Measurements from ENCODE around the gene NADK2.

NADK2 gene

GRCh38 chr5:36162810-36163486 lies 78.8 kb downstream of the NADK2 start:
- no peak overlapping the region for H3K27ac ChIP-seq (ENCODE audit: low read depth, low read length)
- 0 out of 2 replicates have a peak, but pooled peaks cover 6% of the 10 kb centered on the region for H4K20me1 ChIP-seq (ENCODE audit: control insufficient read depth, insufficient read depth, low read depth, low read length)
- no peak overlapping the region for H3K4me3 ChIP-seq (ENCODE audit: low read length)
- peaks cover 78% of the 10 kb centered on the region for H3K79me2 ChIP-seq (ENCODE audit: control insufficient read depth, low read length)
- peaks cover 100% of the 10 kb centered on the region for H3K36me3 ChIP-seq (ENCODE audit: control insufficient read depth, low read length)
- no peak for TF ChIP-seq EZH2phosphoT487 (IDR thresholded peaks at IDR 0.05; ENCODE audit: borderline replicate concordance, low read length)
- no peak for TF ChIP-seq CTCF (IDR thresholded peaks at IDR 0.05; ENCODE audit: low read depth, low read length, poor library complexity, severe bottlenecking)
- H3K27me3 ChIP-seq (ENCODE audit: control insufficient read depth, low read length) = no peaks in the 10 kb centered on the region
- no peaks in the 10 kb centered on the region for H3F3A ChIP-seq (ENCODE audit: control insufficient read depth, insufficient read depth)
- no peak overlapping the region for H3K4me2 ChIP-seq (ENCODE audit: low read length)
- no peaks in the 10 kb centered on the region for H3K9me2 ChIP-seq (replicated peaks; ENCODE audit: control insufficient read depth, low read length)
- no peaks in the 10 kb centered on the region for H3K9me3 ChIP-seq (ENCODE audit: control insufficient read depth, insufficient read depth, low read length)
- H3K4me1 ChIP-seq (ENCODE audit: control insufficient read depth, low read length) = no peaks in the 10 kb centered on the region

- TF ChIP-seq CTCF (IDR thresholded peaks at IDR 0.05; ENCODE audit: low read depth, low read length, poor library complexity, severe bottlenecking) (no peak), EZH2phosphoT487 (IDR thresholded peaks at IDR 0.05; ENCODE audit: borderline replicate concordance, low read length) (no peak)
- no peaks in the 10 kb centered on the region for H3K4me1 ChIP-seq (ENCODE audit: control insufficient read depth, low read length)
- H3F3A ChIP-seq (ENCODE audit: control insufficient read depth, insufficient read depth) = no peaks in the 10 kb centered on the region
- H3K9me3 ChIP-seq (ENCODE audit: control insufficient read depth, insufficient read depth, low read length) = no peaks in the 10 kb centered on the region
- H3K4me2 ChIP-seq (ENCODE audit: low read length) = no peak overlapping the region
- H3K79me2 ChIP-seq (ENCODE audit: control insufficient read depth, low read length) = peaks cover 93% of the 10 kb centered on the region
- H3K36me3 ChIP-seq (ENCODE audit: control insufficient read depth, low read length) = peaks cover 100% of the 10 kb centered on the region
- H3K9me2 ChIP-seq (replicated peaks; ENCODE audit: control insufficient read depth, low read length) = no peaks in the 10 kb centered on the region
- H3K27ac ChIP-seq (ENCODE audit: low read depth, low read length) = no peak overlapping the region
- H3K4me3 ChIP-seq (ENCODE audit: low read length) = no peak overlapping the region
- 0 out of 2 replicates have a peak, but pooled peaks cover 6% of the 10 kb centered on the region for H4K20me1 ChIP-seq (ENCODE audit: control insufficient read depth, insufficient read depth, low read depth, low read length)
- no peaks in the 10 kb centered on the region for H3K27me3 ChIP-seq (ENCODE audit: control insufficient read depth, low read length)
These were observed 80.4 kb downstream of the NADK2 start for GRCh38 chr5:36161361-36161760.

GRCh38 chr5:36160617-36161016 lies 81.1 kb downstream of the NADK2 start:
- H3K4me1 ChIP-seq (ENCODE audit: control insufficient read depth, low read length) = no peaks in the 10 kb centered on the region
- no peak for TF ChIP-seq EZH2phosphoT487 (IDR thresholded peaks at IDR 0.05; ENCODE audit: borderline replicate concordance, low read length)
- H3K4me3 ChIP-seq (ENCODE audit: low read length) = no peak overlapping the region
- no peak overlapping the region for H3K27ac ChIP-seq (ENCODE audit: low read depth, low read length)
- no peaks in the 10 kb centered on the region for H3F3A ChIP-seq (ENCODE audit: control insufficient read depth, insufficient read depth)
- 0 out of 2 replicates have a peak, but pooled peaks cover 6% of the 10 kb centered on the region for H4K20me1 ChIP-seq (ENCODE audit: control insufficient read depth, insufficient read depth, low read depth, low read length)
- no peaks in the 10 kb centered on the region for H3K9me2 ChIP-seq (replicated peaks; ENCODE audit: control insufficient read depth, low read length)
- H3K36me3 ChIP-seq (ENCODE audit: control insufficient read depth, low read length) = peaks cover 100% of the 10 kb centered on the region
- no peaks in the 10 kb centered on the region for H3K27me3 ChIP-seq (ENCODE audit: control insufficient read depth, low read length)
- H3K9me3 ChIP-seq (ENCODE audit: control insufficient read depth, insufficient read depth, low read length) = no peaks in the 10 kb centered on the region
- H3K4me2 ChIP-seq (ENCODE audit: low read length) = no peak overlapping the region
- H3K79me2 ChIP-seq (ENCODE audit: control insufficient read depth, low read length) = peaks cover 98% of the 10 kb centered on the region

GRCh38 chr5:36158144-36158543 lies 83.6 kb downstream of the NADK2 start:
- no peaks in the 10 kb centered on the region for H3K9me2 ChIP-seq (replicated peaks; ENCODE audit: control insufficient read depth, low read length)
- no peak overlapping the region for H3K4me2 ChIP-seq (ENCODE audit: low read length)
- peaks cover 100% of the 10 kb centered on the region for H3K36me3 ChIP-seq (ENCODE audit: control insufficient read depth, low read length)
- no peaks in the 10 kb centered on the region for H4K20me1 ChIP-seq (ENCODE audit: control insufficient read depth, insufficient read depth, low read depth, low read length)
- no peak overlapping the region for H3K27ac ChIP-seq (ENCODE audit: low read depth, low read length)
- H3K4me3 ChIP-seq (ENCODE audit: low read length) = no peak overlapping the region
- H3K4me1 ChIP-seq (ENCODE audit: control insufficient read depth, low read length) = peaks cover 18% of the 10 kb centered on the region
- peaks cover 100% of the 10 kb centered on the region for H3K79me2 ChIP-seq (ENCODE audit: control insufficient read depth, low read length)
- no peaks in the 10 kb centered on the region for H3F3A ChIP-seq (ENCODE audit: control insufficient read depth, insufficient read depth)
- no peaks in the 10 kb centered on the region for H3K27me3 ChIP-seq (ENCODE audit: control insufficient read depth, low read length)
- TF ChIP-seq EZH2phosphoT487 (IDR thresholded peaks at IDR 0.05; ENCODE audit: borderline replicate concordance, low read length) = no peak
- no peak for TF ChIP-seq CTCF (IDR thresholded peaks at IDR 0.05; ENCODE audit: low read depth, low read length, poor library complexity, severe bottlenecking)
- no peaks in the 10 kb centered on the region for H3K9me3 ChIP-seq (ENCODE audit: control insufficient read depth, insufficient read depth, low read length)
